Lung (tissue), 12 donors: ENCODE results near the gene CACNA1S. TPM values are rescaled to one million over a fixed set of nuclear protein-coding genes. Genes with fewer than 3 reads are reported as not detected.

Experiments used
- ATAC-seq: fragments of 200-7000 bp; cut with Tn5 transposase; one replicate; pipeline ENCODE4 v1.9.1; 2020; ENCODE audit warnings: moderate number of reproducible peaks; ENCODE audit not compliant: insufficient read depth, low FRiP score
- DNase-seq, 3 donors: peaks; one replicate each; pipeline ENCODE4 v3.0.0-alpha.2; 2013 to 2017
- H3K27ac ChIP-seq, 2 donors: one replicate each; pipeline ENCODE4 v1.5.1; 2013; ENCODE audit warnings: mild to moderate bottlenecking in 2 of 2, moderate library complexity in 2 of 2, control low read depth in 1 of 2, inconsistent platforms in 1 of 2, low read depth in 1 of 2, low read length in 1 of 2
- H3K27me3 ChIP-seq, 3 donors: one replicate each; pipeline ENCODE4 v1.5.1; 2013; ENCODE audit warnings: low read length in 2 of 3; ENCODE audit not compliant: control insufficient read depth in 3 of 3, insufficient read depth in 3 of 3
- H3K36me3 ChIP-seq, 4 donors: one replicate each; pipeline ENCODE4 v1.5.1; 2013; ENCODE audit warnings: low read length in 4 of 4, mild to moderate bottlenecking in 1 of 4, moderate library complexity in 1 of 4; ENCODE audit not compliant: control insufficient read depth in 4 of 4, insufficient read depth in 4 of 4
- H3K4me1 ChIP-seq, 5 donors: one replicate each; pipeline ENCODE4 v1.5.1; 2013; ENCODE audit warnings: low read length in 5 of 5, mild to moderate bottlenecking in 2 of 5, moderate library complexity in 1 of 5; ENCODE audit not compliant: control insufficient read depth in 5 of 5, insufficient read depth in 5 of 5
- H3K4me3 ChIP-seq: one replicate; pipeline ENCODE4 v1.5.1; 2013; ENCODE audit warnings: mild to moderate bottlenecking, control low read depth, moderate library complexity
- H3K9ac ChIP-seq, 2 donors: one replicate each; pipeline ENCODE4 v1.5.1; 2013; ENCODE audit warnings: low read length in 2 of 2, control low read depth in 1 of 2; ENCODE audit not compliant: insufficient read depth in 1 of 2
- H3K9me3 ChIP-seq, 4 donors: one replicate each; pipeline ENCODE4 v1.5.1; 2013; ENCODE audit warnings: low read length in 3 of 4, mild to moderate bottlenecking in 1 of 4, moderate library complexity in 1 of 4; ENCODE audit not compliant: control insufficient read depth in 4 of 4, insufficient read depth in 3 of 4
- WGBS, 2 donors: extraction: QIAGEN DNeasy Blood & Tissue Kit; methylation state at CpG; one replicate each; pipeline ENCODE4 v1.1.7; 2013; 5-methylcytosine and 5-hydroxymethylcytosine counted together
- polyA plus RNA-seq, 2 donors: library from polyadenylated mRNA; stranded (reverse); fragments of 200-250 nt; gene quantifications; one replicate each; pipeline ENCODE4 v1.2.1, GENCODE V29; 2013
- total RNA-seq, 2 donors: library from RNA; depleted of rRNA in 1 of 2; stranded (reverse); fragments of >200 nt in 1 of 2; gene quantifications; one replicate each; pipeline ENCODE4 v1.2.1, GENCODE V29; 2014 to 2021
- TF ChIP-seq, protein P1 (sequence below): IDR thresholded peaks from 2 replicates; pipeline ENCODE4 v1.5.1; 2012; ENCODE audit warnings: mild to moderate bottlenecking; ENCODE audit errors: control extremely low read depth, extremely low read depth
- donor health status: control.
- donor health status: control.
- donor health status: Bipolar disorder and iron deficiency.
- donor health status: healthy.
- donor health status: DM: yes; HTN: yes; CAD: no.

CACNA1S gene
- total and polyA plus RNA-seq, 4 donors: 0.01 to 0.20 (median 0.02) TPM; not detected in 1

DNA sequence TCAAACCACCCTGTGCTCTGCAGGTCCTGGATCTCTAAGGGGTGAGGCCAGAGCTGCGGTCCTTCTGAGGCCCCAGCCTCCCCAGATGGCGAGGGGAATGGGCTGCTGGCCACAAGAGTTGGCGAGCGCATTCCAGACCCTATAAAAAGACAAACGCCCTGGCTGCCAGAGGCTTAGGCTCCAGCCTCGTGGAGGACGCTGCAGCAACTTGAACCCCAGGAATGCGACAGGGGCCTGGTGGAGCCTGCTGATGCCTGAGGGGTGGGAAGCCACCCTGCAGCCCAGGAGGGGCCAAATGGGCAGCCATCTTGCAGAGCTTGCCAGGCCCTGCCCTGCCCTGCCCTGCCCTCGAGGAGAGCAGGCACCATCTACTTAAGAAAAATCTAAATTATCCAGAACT is 8.6 kb downstream of the CACNA1S start:
- Histone ChIP-seq H3K27ac (no peak overlapping the region), H3K36me3 (no peaks in the 10 kb centered on the region), H3K4me3 (no peak overlapping the region), H3K9ac (no peak overlapping the region), H3K9me3 (no peaks in the 10 kb centered on the region), H3K4me1 (peaks cover 0 to 7% (median 0%) of the 10 kb centered on the region in 5 donors), H3K27me3 (no peaks in the 10 kb centered on the region)
- DNase-seq (no peak), ATAC-seq (no peak)
- TF ChIP-seq, protein P1, sequence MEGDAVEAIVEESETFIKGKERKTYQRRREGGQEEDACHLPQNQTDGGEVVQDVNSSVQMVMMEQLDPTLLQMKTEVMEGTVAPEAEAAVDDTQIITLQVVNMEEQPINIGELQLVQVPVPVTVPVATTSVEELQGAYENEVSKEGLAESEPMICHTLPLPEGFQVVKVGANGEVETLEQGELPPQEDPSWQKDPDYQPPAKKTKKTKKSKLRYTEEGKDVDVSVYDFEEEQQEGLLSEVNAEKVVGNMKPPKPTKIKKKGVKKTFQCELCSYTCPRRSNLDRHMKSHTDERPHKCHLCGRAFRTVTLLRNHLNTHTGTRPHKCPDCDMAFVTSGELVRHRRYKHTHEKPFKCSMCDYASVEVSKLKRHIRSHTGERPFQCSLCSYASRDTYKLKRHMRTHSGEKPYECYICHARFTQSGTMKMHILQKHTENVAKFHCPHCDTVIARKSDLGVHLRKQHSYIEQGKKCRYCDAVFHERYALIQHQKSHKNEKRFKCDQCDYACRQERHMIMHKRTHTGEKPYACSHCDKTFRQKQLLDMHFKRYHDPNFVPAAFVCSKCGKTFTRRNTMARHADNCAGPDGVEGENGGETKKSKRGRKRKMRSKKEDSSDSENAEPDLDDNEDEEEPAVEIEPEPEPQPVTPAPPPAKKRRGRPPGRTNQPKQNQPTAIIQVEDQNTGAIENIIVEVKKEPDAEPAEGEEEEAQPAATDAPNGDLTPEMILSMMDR: no peak
- 78 to 85% methylated on average over 9 of the region's 9 CpGs for WGBS, 2 donors

DNA sequence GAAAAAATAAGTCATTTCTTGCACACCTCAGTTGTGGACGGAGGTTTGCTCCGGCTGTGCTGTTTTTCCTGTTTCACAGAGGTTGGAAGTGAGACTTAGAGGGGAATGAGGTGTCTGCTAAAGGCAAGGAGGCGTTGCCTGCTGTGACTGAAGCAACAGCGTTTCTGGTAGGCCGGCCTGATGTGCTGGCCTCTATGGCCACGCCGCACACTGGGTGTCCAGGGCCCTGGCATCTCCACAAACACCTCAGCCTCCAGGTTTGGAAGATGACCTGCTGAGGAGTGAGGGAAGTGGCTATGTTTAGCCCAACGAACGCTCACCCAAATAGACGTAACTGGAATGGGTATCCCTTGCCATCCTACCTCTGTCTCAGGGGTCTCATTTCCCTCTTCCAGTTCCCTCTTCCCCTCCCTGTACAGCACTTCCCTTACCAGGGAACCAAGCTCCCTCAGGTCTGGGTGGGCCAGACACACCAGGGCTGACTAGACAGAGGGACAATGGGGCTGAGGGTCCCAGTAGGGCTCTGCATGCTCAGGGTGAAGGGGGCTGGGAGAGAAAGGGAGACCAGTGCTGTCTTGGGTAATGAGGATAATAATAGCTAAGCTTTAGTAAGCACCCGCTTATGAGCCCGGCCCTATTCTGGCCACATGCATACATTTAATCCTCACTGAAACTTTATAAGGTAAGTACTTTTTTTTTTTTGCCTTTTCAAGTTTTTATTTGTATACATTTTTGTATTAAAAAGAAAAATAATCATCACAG is 11.9 kb downstream of the CACNA1S start:
- DNase-seq (no peak), ATAC-seq (no peak)
- WGBS, 2 donors: 91 to 97% methylated on average over 12 of the region's 12 CpGs
- H3K36me3 ChIP-seq: no peaks in the 10 kb centered on the region
- peaks cover 0 to 13% (median 0%) of the 10 kb centered on the region in 5 donors for H3K4me1 ChIP-seq
- H3K27ac ChIP-seq: no peak overlapping the region
- no peaks in the 10 kb centered on the region for H3K27me3 ChIP-seq
- H3K4me3 ChIP-seq: no peak overlapping the region
- TF ChIP-seq, protein P1: no peak
- no peak overlapping the region for H3K9ac ChIP-seq
- no peaks in the 10 kb centered on the region for H3K9me3 ChIP-seq

DNA sequence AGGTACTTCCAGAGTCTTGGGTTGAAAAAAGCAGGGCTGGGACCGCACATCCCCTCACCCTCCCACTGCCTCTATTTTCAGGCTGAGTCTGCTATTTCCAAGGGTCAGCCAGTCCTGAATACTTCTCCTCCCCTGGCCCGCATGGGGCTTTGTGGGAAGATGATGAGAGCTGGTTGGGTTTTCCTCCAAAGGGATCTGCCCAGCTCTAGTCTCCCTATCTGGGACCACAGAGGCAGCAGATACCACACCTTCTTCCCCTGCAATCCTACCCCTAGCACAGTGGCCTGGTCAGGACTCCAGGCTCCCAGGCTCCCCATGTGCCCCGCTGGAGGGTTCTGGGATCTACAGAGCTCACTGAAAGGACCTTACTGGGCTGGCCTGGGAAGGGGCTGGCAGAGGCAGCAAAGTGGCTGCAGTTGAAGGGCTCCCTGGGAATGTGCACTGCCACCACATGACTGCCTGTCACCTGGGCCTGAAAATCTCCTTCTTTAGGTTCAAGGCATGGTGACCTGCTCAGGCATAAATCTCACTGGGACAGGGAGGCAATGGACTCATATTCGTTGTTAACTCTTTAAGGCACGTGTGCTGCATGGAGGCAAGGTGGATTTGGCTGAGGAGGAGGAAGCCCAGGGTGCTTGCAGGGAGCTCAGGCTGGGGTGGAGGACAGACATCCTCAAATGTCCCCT is 13.1 kb downstream of the CACNA1S start:
- no peaks in the 10 kb centered on the region for H3K36me3 ChIP-seq
- H3K9ac ChIP-seq: no peak overlapping the region
- 81 to 84% methylated on average over 5 of the region's 5 CpGs for WGBS, 2 donors
- DNase-seq (no peak), ATAC-seq (no peak)
- no peak overlapping the region for H3K4me3 ChIP-seq
- TF ChIP-seq, protein P1: no peak
- no peaks in the 10 kb centered on the region for H3K9me3 ChIP-seq
- peaks cover 0 to 16% (median 0%) of the 10 kb centered on the region in 5 donors for H3K4me1 ChIP-seq
- no peaks in the 10 kb centered on the region for H3K27me3 ChIP-seq
- H3K27ac ChIP-seq: no peak overlapping the region
